Measurements from ENCODE around the gene PTCRA.

The PTCRA gene

GRCh38 chr6:42970871-42971612, 55.2 kb downstream of the PTCRA start:
- Mint-ChIP-seq H3K27ac (peak overlapping the region in 1 of 2 donors; percentile 12), H3K4me1 (peaks cover 43% of the 10 kb centered on the region)
- peak; percentile 40 for ATAC-seq

GRCh38 chr6:42971746-42972327, 56.0 kb downstream of the PTCRA start:
- no peaks in the 10 kb centered on the region for H3K27me3 Mint-ChIP-seq
- DNase-seq = no peak
- H3K4me3 Mint-ChIP-seq = no peak overlapping the region
- no peak for ATAC-seq
- peaks cover 46% of the 10 kb centered on the region for H3K4me1 Mint-ChIP-seq
- no peak overlapping the region for H3K27ac Mint-ChIP-seq
- no peaks in the 10 kb centered on the region for H3K9me3 Mint-ChIP-seq

More at GRCh38 chr6:42970871-42971612, 55.2 kb downstream of the PTCRA start:
- Mint-ChIP-seq H3K4me3 (peak overlapping the region in 1 of 2 donors; percentile 50), H3K27me3 (no peaks in the 10 kb centered on the region), H3K9me3 (no peaks in the 10 kb centered on the region)
- DNase-seq = no peak

GRCh38 chr6:42973926-42974325, 58.1 kb downstream of the PTCRA start:
- peaks cover 58% of the 10 kb centered on the region for H3K4me1 Mint-ChIP-seq
- H3K27me3 Mint-ChIP-seq = no peaks in the 10 kb centered on the region
- ATAC-seq (no peak), DNase-seq (no peak)
- no peaks in the 10 kb centered on the region for H3K9me3 Mint-ChIP-seq
- H3K4me3 Mint-ChIP-seq = no peak overlapping the region
- H3K27ac Mint-ChIP-seq = peak overlapping the region in 1 of 2 donors; percentile 34

- no peaks in the 10 kb centered on the region for H3K27me3 Mint-ChIP-seq
- no peak overlapping the region for H3K27ac Mint-ChIP-seq
- DNase-seq (no peak), ATAC-seq (no peak)
- H3K4me3 Mint-ChIP-seq = no peak overlapping the region
- H3K9me3 Mint-ChIP-seq = no peaks in the 10 kb centered on the region
- peaks cover 68% of the 10 kb centered on the region for H3K4me1 Mint-ChIP-seq
Measured at GRCh38 chr6:42974919-42975505, 59.2 kb downstream of the PTCRA start.

All from stimulated activated naive CD8-positive, alpha-beta T cell treated with anti-CD3 and anti-CD28 coated beads, Interleukin-15, amount 100 ng/mL, for 72 hours (primary cell).